H9 (cell line): ENCODE data around the gene NFATC1. TPM values are rescaled to one million over a fixed set of nuclear protein-coding genes. Genes with fewer than 3 reads are reported as not detected.

Experiments used
- DNase-seq: peaks from one replicate; pipeline ENCODE4 v3.0.0-alpha.2; 2017
- H2AFZ ChIP-seq: one replicate; pipeline ENCODE4 v1.6.1; 2013; ENCODE audit warnings: mild to moderate bottlenecking, low read length, control low read depth, moderate library complexity
- H2AK5ac ChIP-seq: 2 replicates; pipeline ENCODE4 v1.6.1; 2013; ENCODE audit warnings: low read length, control low read depth, mixed read lengths; ENCODE audit not compliant: insufficient read length
- H2BK120ac ChIP-seq: one replicate; pipeline ENCODE4 v1.6.1; 2013; ENCODE audit warnings: low read depth, mild to moderate bottlenecking, low read length, control low read depth, inconsistent platforms; ENCODE audit not compliant: poor library complexity, severe bottlenecking
- H2BK12ac ChIP-seq: 2 replicates; pipeline ENCODE4 v1.6.1; 2013; ENCODE audit warnings: low read length, control low read depth, mixed read lengths, low read depth; ENCODE audit not compliant: insufficient read length
- H2BK15ac ChIP-seq: 2 replicates; pipeline ENCODE4 v1.6.1; 2013; ENCODE audit warnings: low read depth, low read length, control low read depth
- H2BK20ac ChIP-seq: one replicate; pipeline ENCODE4 v1.6.1; 2013; ENCODE audit warnings: low read depth, mild to moderate bottlenecking, low read length, control low read depth, inconsistent platforms; ENCODE audit not compliant: poor library complexity, severe bottlenecking
- H2BK5ac ChIP-seq: 2 replicates; pipeline ENCODE4 v1.6.1; 2013; ENCODE audit warnings: low read length, control low read depth, mixed read lengths; ENCODE audit not compliant: insufficient read length
- H3K14ac ChIP-seq: 2 replicates; pipeline ENCODE4 v1.6.1; 2013; ENCODE audit warnings: low read length, control low read depth; ENCODE audit not compliant: insufficient read depth
- H3K18ac ChIP-seq: 2 replicates; pipeline ENCODE4 v1.6.1; 2013; ENCODE audit warnings: low read depth, mild to moderate bottlenecking, mixed read lengths, low read length, control low read depth; ENCODE audit not compliant: insufficient read length
- H3K23ac ChIP-seq: 2 replicates; pipeline ENCODE4 v1.6.1; 2013; ENCODE audit warnings: low read length, control low read depth, mixed read lengths, low read depth; ENCODE audit not compliant: insufficient read length
- H3K23me2 ChIP-seq: 2 replicates; pipeline ENCODE4 v1.6.1; 2013; ENCODE audit warnings: low read depth, mild to moderate bottlenecking, mixed read lengths, low read length, control low read depth; ENCODE audit not compliant: insufficient read length, poor library complexity, severe bottlenecking
- H3K27ac ChIP-seq: 2 replicates; pipeline ENCODE4 v1.5.1; 2013; ENCODE audit warnings: low read length, control low read depth, mixed read lengths, low read depth; ENCODE audit not compliant: insufficient read length
- H3K27me3 ChIP-seq: 2 replicates; pipeline ENCODE4 v1.6.1; 2013; ENCODE audit warnings: low read length, control low read depth, inconsistent platforms; ENCODE audit not compliant: insufficient read depth
- H3K4ac ChIP-seq: 2 replicates; pipeline ENCODE4 v1.6.1; 2013; ENCODE audit warnings: low read depth, mild to moderate bottlenecking, control low read depth, inconsistent platforms, low read length, moderate library complexity
- H3K4me1 ChIP-seq: 2 replicates; pipeline ENCODE4 v1.6.1; 2013; ENCODE audit warnings: low read length, control low read depth, inconsistent platforms; ENCODE audit not compliant: insufficient read depth
- H3K4me2 ChIP-seq: 2 replicates; pipeline ENCODE4 v1.6.1; 2013; ENCODE audit warnings: low read length, control low read depth, mixed read lengths; ENCODE audit not compliant: insufficient read length, insufficient read depth
- H3K56ac ChIP-seq: 2 replicates; pipeline ENCODE4 v1.6.1; 2013; ENCODE audit warnings: low read depth, mild to moderate bottlenecking, mixed read lengths, low read length, control low read depth; ENCODE audit not compliant: insufficient read length
- H3K79me1 ChIP-seq: 2 replicates; pipeline ENCODE4 v1.6.1; 2013; ENCODE audit warnings: low read depth, mild to moderate bottlenecking, moderate library complexity, low read length, control low read depth, inconsistent platforms; ENCODE audit not compliant: insufficient read depth, poor library complexity, severe bottlenecking
- H3K79me2 ChIP-seq: 2 replicates; pipeline ENCODE4 v1.6.1; 2013; ENCODE audit warnings: low read length, control low read depth, inconsistent platforms; ENCODE audit not compliant: insufficient read depth
- H3K9ac ChIP-seq: 2 replicates; pipeline ENCODE4 v1.6.1; 2013; ENCODE audit warnings: low read length, control low read depth, mixed read lengths; ENCODE audit not compliant: insufficient read length; ENCODE audit errors: extremely low read depth
- H3K9me3 ChIP-seq: one replicate; pipeline ENCODE4 v1.6.1; 2013; ENCODE audit warnings: low read depth, low read length, inconsistent platforms; ENCODE audit not compliant: control insufficient read depth
- H3T11ph ChIP-seq: one replicate; pipeline ENCODE4 v1.6.1; 2013; ENCODE audit warnings: mild to moderate bottlenecking, low read length, control low read depth, inconsistent platforms
- H4K20me1 ChIP-seq: one replicate; pipeline ENCODE4 v1.6.1; 2013; ENCODE audit not compliant: control insufficient read depth, insufficient read length, insufficient read depth
- H4K5ac ChIP-seq: 2 replicates; pipeline ENCODE4 v1.6.1; 2013; ENCODE audit warnings: low read depth, mild to moderate bottlenecking, mixed read lengths, low read length, control low read depth; ENCODE audit not compliant: insufficient read length
- H4K8ac ChIP-seq: replicated peaks from 2 replicates; pipeline ENCODE4 v1.6.1; 2013; ENCODE audit warnings: low read length, control low read depth, mixed read lengths, low read depth; ENCODE audit not compliant: insufficient read length
- H4K91ac ChIP-seq: 2 replicates; pipeline ENCODE4 v1.6.1; 2013; ENCODE audit warnings: low read depth, mild to moderate bottlenecking, moderate library complexity, mixed read lengths, low read length, control low read depth; ENCODE audit not compliant: insufficient read length
- H3K27ac Mint-ChIP-seq, 3 experiments: 2 replicates in 2 of 3; 3 replicates in 1 of 3; pipeline ENCODE4 v1.8.0; 2020 to 2021; ENCODE audit warnings: mixed read lengths in 3 of 3, mild to moderate bottlenecking in 1 of 3, moderate library complexity in 1 of 3
- H3K27me3 Mint-ChIP-seq: 2 replicates; pipeline ENCODE4 v1.8.0; 2021; ENCODE audit warnings: low read depth, mild to moderate bottlenecking, moderate library complexity, mixed read lengths
- H3K36me3 Mint-ChIP-seq, 3 experiments: 2 replicates in 2 of 3; 3 replicates in 1 of 3; pipeline ENCODE4 v1.8.0; 2020 to 2021; ENCODE audit warnings: low read depth in 3 of 3, mixed read lengths in 3 of 3; ENCODE audit not compliant: insufficient read depth in 1 of 3
- H3K4me1 Mint-ChIP-seq, 2 experiments: 2 replicates each; pipeline ENCODE4 v1.8.0; 2020; ENCODE audit warnings: mixed read lengths in 2 of 2
- H3K4me3 Mint-ChIP-seq, 2 experiments: 2 replicates in 1 of 2; 3 replicates in 1 of 2; pipeline ENCODE4 v1.8.0; 2020 to 2021; ENCODE audit warnings: mild to moderate bottlenecking in 2 of 2, mixed read lengths in 2 of 2, moderate library complexity in 1 of 2
- H3K9me3 Mint-ChIP-seq, 2 experiments: 2 replicates in 1 of 2; 3 replicates in 1 of 2; pipeline ENCODE4 v1.8.0; 2020; ENCODE audit warnings: mild to moderate bottlenecking in 2 of 2, mixed read lengths in 2 of 2, moderate library complexity in 1 of 2
- CTCF ChIP-seq: fragments of 200-600 bp; sonication (generic); conservative IDR thresholded peaks from 3 replicates; pipeline ENCODE4 v1.8.0; 2021; ENCODE audit warnings: antibody characterized with exemption, mild to moderate bottlenecking
- WGBS: extraction: QIAGEN DNeasy Blood & Tissue Kit; methylation state at CpG from one replicate; pipeline ENCODE4 v1.1.7; 2013; ENCODE audit warnings: missing lambda C conversion rate, low lambda C conversion rate, mixed read lengths; ENCODE audit not compliant: insufficient read length; ENCODE audit errors: extremely low coverage; 5-methylcytosine and 5-hydroxymethylcytosine counted together
- total RNA-seq: library from RNA; stranded (reverse); gene quantifications from 2 replicates; pipeline ENCODE4 v1.2.1, GENCODE V29; 2021

Gene NFATC1
- total RNA-seq, 1 experiment from 2014 or later: 5.5 TPM

GRCh38 chr18:79384834-79385233, 10.9 kb upstream of the NFATC1 start:
- Histone ChIP-seq H4K8ac (no peak overlapping the region), H3K9me3 (no peaks in the 10 kb centered on the region), H2BK15ac (no peak overlapping the region), H3K27me3 (no peaks in the 10 kb centered on the region; the same call in 1 of the 2 replicates), H2BK120ac (no peak overlapping the region), H3K4me2 (no peak overlapping the region), H3K23ac (no peak overlapping the region), H2BK20ac (no peak overlapping the region), H4K91ac (no peak overlapping the region), H3K56ac (no peak overlapping the region), H3T11ph (no peak overlapping the region), H3K79me2 (no peaks in the 10 kb centered on the region), H3K4me1 (no peaks in the 10 kb centered on the region), H3K27ac (no peak overlapping the region), H2BK5ac (no peak overlapping the region), H3K4ac (no peak overlapping the region), H2AFZ (no peak overlapping the region), H4K5ac (no peak overlapping the region), H4K20me1 (no peaks in the 10 kb centered on the region), H3K9ac (no peak overlapping the region), H3K79me1 (no peaks in the 10 kb centered on the region), H3K14ac (no peak overlapping the region), H2BK12ac (no peak overlapping the region), H2AK5ac (no peak overlapping the region), H3K23me2 (no peaks in the 10 kb centered on the region), H3K18ac (no peak overlapping the region)
- Mint-ChIP-seq H3K36me3 (no peaks in the 10 kb centered on the region), H3K27ac (no peak overlapping the region), H3K27me3 (peaks cover 33% of the 10 kb centered on the region), H3K4me1 (peaks cover 0 to 2% of the 10 kb centered on the region in 2 experiments; a peak in 1 of 4 replicates), H3K9me3 (no peaks in the 10 kb centered on the region; a peak in 1 of 5 replicates), H3K4me3 (no peak overlapping the region)
- WGBS: no CpG with 5 or more reads among the region's 16 CpGs
- no peak for TF ChIP-seq CTCF
- no peak for DNase-seq
